Osteoblast (primary cell): ENCODE measurements around the gene SPEN. TPM values are rescaled to one million over a fixed set of nuclear protein-coding genes. Genes with fewer than 3 reads are reported as not detected.
"Not testable (repeated sequence)": the region's sequence is repeated elsewhere in the genome, so short reads cannot be mapped to it uniquely, and the experiment has no call there.

ENCODE experiments used
- DNase-seq: peaks from one replicate; pipeline ENCODE4 v3.0.0; 2011; ENCODE audit warnings: low spot score, mixed read lengths; ENCODE audit not compliant: insufficient read length; ENCODE audit errors: missing footprints
- H2AFZ ChIP-seq: 2 replicates; pipeline ENCODE4 v1.6.0; 2011; ENCODE audit warnings: mild to moderate bottlenecking, low read length
- H3K27ac ChIP-seq: 2 replicates; pipeline ENCODE4 v1.5.1; 2011; ENCODE audit warnings: mild to moderate bottlenecking, low read depth, low read length, moderate library complexity
- H3K27me3 ChIP-seq: 2 replicates; pipeline ENCODE4 v1.6.0; 2012; ENCODE audit warnings: mild to moderate bottlenecking, control low read depth, inconsistent platforms, low read length, moderate library complexity; ENCODE audit not compliant: insufficient read depth
- H3K36me3 ChIP-seq: 2 replicates; pipeline ENCODE4 v1.5.1; 2011; ENCODE audit warnings: mild to moderate bottlenecking, low read length, control low read depth, moderate library complexity; ENCODE audit not compliant: insufficient read depth
- H3K4me1 ChIP-seq: 2 replicates; pipeline ENCODE4 v1.5.1; 2011; ENCODE audit warnings: mild to moderate bottlenecking, low read length, control low read depth, moderate library complexity; ENCODE audit not compliant: insufficient read depth
- H3K4me2 ChIP-seq: 2 replicates; pipeline ENCODE4 v1.6.0; 2011; ENCODE audit warnings: mild to moderate bottlenecking, low read length; ENCODE audit not compliant: insufficient read depth
- H3K4me3 ChIP-seq: fragments of 200-600 bp; sonication (generic); 3 replicates; pipeline ENCODE4 v1.5.1; 2012; ENCODE audit warnings: mild to moderate bottlenecking, low read length, inconsistent platforms; ENCODE audit not compliant: insufficient read depth
- H3K79me2 ChIP-seq: 2 replicates; pipeline ENCODE4 v1.6.0; 2012; ENCODE audit warnings: mild to moderate bottlenecking, low read length, control low read depth, inconsistent platforms; ENCODE audit not compliant: insufficient read depth
- H3K9me3 ChIP-seq: 2 replicates; pipeline ENCODE4 v1.5.1; 2011; ENCODE audit warnings: low read depth, low read length, control low read depth
- H4K20me1 ChIP-seq: 2 replicates; pipeline ENCODE4 v1.6.0; 2012; ENCODE audit warnings: mild to moderate bottlenecking, low read length, control low read depth; ENCODE audit not compliant: insufficient read depth
- CTCF ChIP-seq: IDR thresholded peaks from 2 replicates; pipeline ENCODE4 v1.5.1; 2011; ENCODE audit warnings: mild to moderate bottlenecking, low read depth, low read length, moderate library complexity; ENCODE audit errors: extremely low read depth
- total RNA-seq: library from RNA; depleted of rRNA; stranded (reverse); fragments of >200 nt; gene quantifications from 2 replicates; pipeline ENCODE4 v1.2.3, GENCODE V29; 2012

SPEN gene
- total RNA-seq, 1 donor, result 21.0 TPM

GRCh38 chr1:15885269-15885668, 37.8 kb downstream of the SPEN start:
- no peak overlapping the region for H2AFZ ChIP-seq

GRCh38 chr1:15885701-15886610, 38.4 kb downstream of the SPEN start:
- Histone ChIP-seq H3K27me3 (no peaks in the 10 kb centered on the region), H3K36me3 (no peaks in the 10 kb centered on the region), H2AFZ (no peak overlapping the region), H3K27ac (peak overlapping the region; percentile 91), H3K79me2 (peaks cover 86% of the 10 kb centered on the region), H3K9me3 (no peaks in the 10 kb centered on the region), H3K4me3 (peak overlapping the region; percentile 65), H3K4me1 (peaks cover 22% of the 10 kb centered on the region), H4K20me1 (no peaks in the 10 kb centered on the region), H3K4me2 (peak overlapping the region; percentile 84)
- peak; percentile 91 for DNase-seq
- peak; percentile 40 for TF ChIP-seq CTCF

More at GRCh38 chr1:15885269-15885668, 37.8 kb downstream of the SPEN start:
- no peaks in the 10 kb centered on the region for H3K9me3 ChIP-seq
- peaks cover 22% of the 10 kb centered on the region for H3K4me1 ChIP-seq
- no peak for TF ChIP-seq CTCF
- peaks cover 87% of the 10 kb centered on the region for H3K79me2 ChIP-seq
- H4K20me1 ChIP-seq, result no peaks in the 10 kb centered on the region
- no peak for DNase-seq
- H3K4me3 ChIP-seq, result no peak overlapping the region
- H3K4me2 ChIP-seq, result peak overlapping the region; percentile 84
- H3K27me3 ChIP-seq, result no peaks in the 10 kb centered on the region
- H3K36me3 ChIP-seq, result no peaks in the 10 kb centered on the region
- H3K27ac ChIP-seq, result peak overlapping the region; percentile 91

GRCh38 chr1:15886611-15887167, 39.2 kb downstream of the SPEN start:
- no peak for TF ChIP-seq CTCF
- H2AFZ ChIP-seq, result no peak overlapping the region
- no peaks in the 10 kb centered on the region for H3K36me3 ChIP-seq
- peaks cover 22% of the 10 kb centered on the region for H3K4me1 ChIP-seq
- H3K27ac ChIP-seq, result peak overlapping the region; percentile 91
- peak overlapping the region; percentile 84 for H3K4me2 ChIP-seq
- peaks cover 86% of the 10 kb centered on the region for H3K79me2 ChIP-seq
- H3K4me3 ChIP-seq, result peak overlapping the region; percentile 65
- DNase-seq, result peak; percentile 35
- H4K20me1 ChIP-seq, result no peaks in the 10 kb centered on the region
- H3K27me3 ChIP-seq, result no peaks in the 10 kb centered on the region
- H3K9me3 ChIP-seq, result no peaks in the 10 kb centered on the region

GRCh38 chr1:15892857-15893599, 45.5 kb downstream of the SPEN start:
- peak; percentile 81 for DNase-seq
- H3K4me1 ChIP-seq, H4K20me1 ChIP-seq, H3K36me3 ChIP-seq, H3K27me3 ChIP-seq, H3K9me3 ChIP-seq, H3K4me3 ChIP-seq, H2AFZ ChIP-seq: not testable (repeated sequence)
- Histone ChIP-seq H3K79me2 (peaks cover 96% of the 10 kb centered on the region), H3K4me2 (peak overlapping the region; percentile 17), H3K27ac (peak overlapping the region; percentile 40)
